ENCODE results near the gene EML4.
A peak's percentile ranks its signal among the peaks of the same experiment; 100 is the strongest.
"Not testable (repeated sequence)": the region's sequence is repeated elsewhere in the genome, so short reads cannot be mapped to it uniquely, and the experiment has no call there.

The EML4 gene

DNA sequence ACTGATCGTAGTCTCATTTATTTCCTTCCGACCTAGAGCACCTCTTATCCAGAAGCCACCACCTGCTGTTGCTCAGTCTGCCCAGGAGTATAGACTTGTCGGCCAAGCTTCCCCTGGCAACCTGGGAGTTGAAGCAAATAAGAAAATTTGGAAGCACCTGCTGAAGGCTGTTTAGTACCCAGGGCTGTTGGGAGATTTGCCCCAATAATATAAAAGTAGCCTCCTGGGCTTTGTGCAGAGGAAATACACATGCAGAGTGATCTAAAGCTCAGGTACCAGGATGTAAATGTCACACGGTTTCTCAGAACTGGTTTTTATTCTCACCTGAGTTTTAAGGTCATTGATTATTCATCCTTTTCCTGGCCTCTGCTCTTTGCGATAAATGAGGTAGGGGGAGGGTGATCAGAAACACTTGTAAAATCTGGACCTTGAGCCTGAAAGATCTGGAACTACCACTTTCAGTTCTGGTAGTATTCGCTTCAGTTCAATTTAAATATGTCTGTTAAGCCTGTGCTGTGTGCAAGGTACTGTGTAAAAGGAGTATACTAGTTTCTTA, 192.7 kb downstream of the EML4 start:
- DNase-seq = no peak

DNA sequence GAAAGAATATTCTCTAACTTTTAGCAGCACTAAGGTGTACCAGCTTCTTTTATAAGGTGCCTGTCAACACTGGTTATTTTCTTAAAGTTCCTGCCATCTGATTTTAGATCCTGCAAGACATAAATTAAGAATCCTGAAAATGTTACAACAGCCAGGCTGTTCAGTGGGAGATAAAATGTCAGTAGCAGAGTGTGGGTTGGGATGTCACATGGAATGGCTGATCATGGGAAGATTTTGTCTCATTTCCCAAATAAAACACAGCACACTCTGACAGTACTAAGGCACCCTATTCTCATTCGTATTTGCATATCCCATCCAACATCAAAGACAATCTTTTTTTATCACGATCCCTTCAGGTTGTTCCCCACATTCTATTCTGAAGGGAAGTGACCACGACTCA, 194.3 kb downstream of the EML4 start:
- no peak for DNase-seq

DNA sequence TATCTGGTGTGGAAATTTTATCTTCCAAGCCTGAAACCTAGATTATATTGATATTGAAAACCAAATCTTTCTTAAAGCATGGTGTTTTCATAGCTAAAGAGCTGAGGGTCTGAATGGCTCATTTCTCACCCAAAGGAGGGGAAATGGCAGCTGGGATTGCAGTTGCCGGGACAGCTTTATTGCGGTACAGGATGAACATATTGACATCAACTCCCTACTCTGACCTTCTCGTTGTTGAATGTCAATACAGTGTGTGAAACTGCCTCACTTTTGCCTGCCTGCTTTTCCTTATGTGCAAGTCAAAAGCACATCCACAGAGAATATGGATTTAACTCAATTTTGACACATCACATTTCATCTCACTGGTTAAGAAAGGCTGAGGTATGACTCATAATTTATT, 195.5 kb downstream of the EML4 start:
- DNase-seq = no peak

DNA sequence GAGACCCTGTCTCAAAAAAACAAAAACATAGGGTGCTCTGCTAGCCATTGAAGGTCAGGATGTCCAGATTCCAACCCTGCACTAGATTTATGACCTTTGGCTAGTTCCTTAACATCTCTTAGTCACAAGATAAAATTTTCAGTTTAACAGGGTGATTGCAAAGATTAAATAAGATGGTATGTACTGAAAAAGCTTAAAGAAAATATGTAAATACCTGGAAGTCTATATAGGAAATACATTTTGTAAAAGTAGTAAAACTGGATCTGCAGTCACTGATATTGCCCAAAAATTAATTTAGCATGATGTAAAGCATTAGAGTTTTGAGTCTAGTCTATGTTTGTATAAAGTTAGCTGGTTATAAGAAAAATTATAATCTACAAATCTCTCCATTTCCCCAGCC, 197.3 kb downstream of the EML4 start:
- DNase-seq = no peak

DNA sequence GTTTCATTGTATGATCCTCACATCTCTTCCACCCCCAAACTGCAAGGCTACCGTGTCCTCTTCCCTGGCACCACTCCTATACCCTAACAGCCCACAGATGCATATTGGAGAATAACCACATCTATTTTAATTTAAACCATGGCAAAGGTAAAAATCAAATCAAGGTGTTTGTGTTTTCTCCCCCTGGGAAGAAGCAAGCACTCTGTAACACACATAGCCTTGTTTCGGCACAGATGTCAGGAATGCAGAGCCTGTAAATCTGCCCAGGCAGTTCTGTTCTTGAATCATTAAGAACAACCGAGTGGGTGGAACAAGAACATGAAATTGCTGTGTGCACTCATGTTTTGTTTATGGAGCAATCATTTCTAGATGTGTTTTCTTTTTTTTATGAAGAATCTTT, 198.7 kb downstream of the EML4 start:
- no peak for DNase-seq

DNA sequence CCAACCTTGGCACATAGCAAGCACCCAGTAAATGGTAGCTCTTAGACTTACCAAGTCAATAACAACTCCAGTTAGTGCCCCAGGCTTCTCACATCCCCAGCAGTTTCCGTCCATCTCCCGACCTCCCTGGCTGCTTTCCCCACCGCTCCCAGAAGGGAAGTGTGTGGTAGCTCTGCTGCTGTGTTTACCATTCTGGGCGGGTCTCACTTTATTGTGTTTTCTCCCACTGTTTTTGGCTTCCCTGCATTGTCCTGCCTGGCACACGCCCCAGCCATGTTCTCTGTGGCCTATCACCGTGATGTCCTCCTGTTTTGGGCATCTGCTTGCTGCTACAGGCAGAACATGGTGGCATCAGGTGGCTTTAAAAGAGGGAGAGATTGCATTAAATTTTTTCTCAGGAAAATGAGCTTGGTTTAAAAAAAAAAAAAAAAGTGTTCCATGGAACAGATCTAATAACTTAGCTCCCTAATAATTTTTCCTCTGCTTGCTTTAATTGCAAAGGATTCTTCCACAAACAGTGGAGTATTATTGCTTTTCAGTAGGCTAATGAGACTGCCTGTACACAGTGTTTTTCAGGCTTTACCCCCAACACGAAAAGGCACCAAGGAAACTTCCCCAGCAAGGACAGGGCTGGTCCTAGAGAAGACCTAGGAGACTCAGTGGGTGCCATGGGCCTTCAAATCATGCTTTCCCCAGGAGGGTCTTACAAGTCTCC, 199.8 kb downstream of the EML4 start:
- DNase-seq = no peak

DNA sequence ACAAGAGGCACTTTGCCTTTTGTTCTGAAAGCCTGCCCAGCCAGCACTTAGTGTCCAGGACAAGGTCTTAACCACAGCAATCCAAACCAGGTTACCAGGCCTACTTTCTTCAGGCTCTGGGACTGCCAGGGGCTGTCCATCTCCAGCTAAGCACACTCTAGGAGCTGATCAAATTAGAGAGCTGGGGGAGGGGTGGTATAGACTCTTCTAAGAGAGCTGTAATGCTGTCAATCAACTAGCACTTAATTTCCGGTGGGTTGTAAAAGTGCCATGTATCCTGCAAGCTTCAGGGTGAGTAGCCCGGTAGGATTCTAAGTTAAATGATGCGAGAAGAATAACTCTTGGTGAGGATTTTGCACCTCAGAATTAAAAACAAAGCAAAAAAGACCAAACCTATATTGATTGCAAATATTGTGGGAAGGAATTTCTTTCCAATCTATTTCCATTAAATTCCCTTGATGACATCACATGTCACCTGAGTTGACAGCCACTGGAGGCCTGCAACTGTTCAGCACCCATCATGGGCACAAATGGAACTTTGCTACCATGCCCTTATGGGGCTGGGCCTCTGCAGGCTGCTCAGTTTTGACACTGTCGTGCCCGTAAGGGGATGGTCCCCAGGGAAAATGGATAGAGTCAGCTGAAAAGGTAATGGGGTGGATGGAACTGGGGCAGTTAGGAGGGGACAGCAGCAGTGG, 200.5 kb downstream of the EML4 start:
- DNase-seq = peak; percentile 23

DNA sequence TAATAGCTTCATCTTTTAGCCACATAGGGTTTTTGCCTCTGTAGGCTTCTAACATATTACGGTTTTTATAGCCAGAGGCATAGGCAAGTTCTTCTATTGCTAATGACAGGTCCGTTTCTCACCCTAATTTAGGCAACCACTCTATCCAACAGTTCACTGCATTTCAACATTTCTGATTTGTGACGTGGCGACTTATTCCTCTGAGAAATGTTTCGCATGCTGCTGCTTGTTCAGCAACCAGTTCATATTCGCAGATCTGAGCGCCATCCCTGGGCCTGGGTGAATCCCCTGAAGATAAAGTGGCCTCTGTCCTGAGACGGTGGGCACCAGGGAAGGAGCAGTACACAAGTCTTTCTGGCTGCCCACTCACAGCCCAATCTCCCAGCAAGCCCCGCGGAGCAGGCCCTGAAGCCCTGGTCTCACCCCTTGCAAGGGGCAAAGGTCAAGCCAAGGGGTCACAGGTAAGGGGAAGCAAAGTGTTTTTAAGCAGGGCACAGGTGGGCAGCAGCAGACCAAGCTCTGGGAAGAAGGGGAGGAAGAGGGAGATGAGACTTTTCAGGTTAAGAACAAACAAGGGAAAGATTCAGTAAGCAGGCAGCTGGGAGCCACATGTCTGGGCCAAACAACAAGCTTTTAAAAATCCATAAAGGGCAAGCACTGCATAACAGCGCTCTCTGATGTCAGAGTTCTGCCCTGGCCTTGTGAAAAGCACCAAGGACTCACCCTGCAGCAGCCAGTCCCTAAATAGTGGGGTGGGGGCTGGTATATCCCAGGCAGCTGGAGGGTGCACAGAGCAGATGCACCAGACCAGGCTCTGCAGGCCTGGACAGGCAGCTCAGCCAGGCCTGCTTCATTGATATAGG, 202.7 kb downstream of the EML4 start:
- no peak for DNase-seq

DNA sequence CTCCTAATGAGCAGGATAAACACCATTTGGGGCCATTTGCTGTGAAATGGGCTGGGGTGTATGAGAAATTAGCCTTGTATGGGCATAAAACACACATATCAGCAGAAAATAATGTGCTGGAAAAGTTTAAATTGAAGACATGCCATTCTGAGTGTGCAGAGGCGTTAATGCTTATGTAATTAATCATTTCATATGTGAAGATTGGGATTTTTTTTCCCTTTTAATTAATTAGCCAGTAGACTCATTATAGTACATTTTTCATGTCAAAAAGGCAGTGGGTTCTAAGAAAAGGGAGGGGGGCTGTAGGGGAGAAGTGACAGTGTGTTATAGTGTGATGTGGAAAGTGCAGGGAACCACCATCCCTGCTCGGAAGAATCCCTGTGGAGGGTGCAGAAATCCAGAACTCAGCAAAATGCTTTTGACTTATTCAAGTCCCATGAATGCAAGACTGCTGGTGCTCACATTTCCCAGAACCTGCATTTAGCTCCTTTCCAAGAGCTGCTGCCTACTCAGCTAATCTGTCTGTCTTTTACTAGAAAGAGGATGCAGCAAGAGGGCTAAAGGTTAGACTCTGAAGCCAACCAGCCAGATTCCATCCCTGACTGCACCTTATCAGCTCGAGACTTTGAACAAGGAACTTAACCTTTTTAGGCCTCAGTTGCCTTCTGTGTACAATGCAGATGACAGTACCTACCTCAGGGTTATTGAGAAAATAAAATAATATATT, 203.5 kb downstream of the EML4 start:
- no peak for DNase-seq

DNA sequence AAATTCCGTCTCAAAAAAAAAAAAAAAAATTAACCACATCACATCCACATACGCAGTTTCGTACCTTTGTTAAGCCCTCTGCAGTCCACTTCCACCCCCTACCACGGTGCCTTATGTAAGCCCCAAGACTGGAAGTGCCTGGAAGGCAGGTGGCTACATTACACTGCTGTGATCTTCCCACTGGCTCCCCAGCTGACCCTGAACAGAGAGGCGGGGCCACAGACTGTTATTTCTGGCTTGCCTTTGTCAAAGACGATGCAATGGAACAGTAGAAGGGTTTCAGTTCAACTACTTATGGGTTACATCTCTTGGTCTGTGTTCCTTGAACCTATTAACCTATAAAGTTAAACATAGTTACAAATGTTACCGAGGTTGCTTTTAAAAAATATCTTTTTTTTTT, 207.6 kb downstream of the EML4 start:
- no peak for DNase-seq

DNA sequence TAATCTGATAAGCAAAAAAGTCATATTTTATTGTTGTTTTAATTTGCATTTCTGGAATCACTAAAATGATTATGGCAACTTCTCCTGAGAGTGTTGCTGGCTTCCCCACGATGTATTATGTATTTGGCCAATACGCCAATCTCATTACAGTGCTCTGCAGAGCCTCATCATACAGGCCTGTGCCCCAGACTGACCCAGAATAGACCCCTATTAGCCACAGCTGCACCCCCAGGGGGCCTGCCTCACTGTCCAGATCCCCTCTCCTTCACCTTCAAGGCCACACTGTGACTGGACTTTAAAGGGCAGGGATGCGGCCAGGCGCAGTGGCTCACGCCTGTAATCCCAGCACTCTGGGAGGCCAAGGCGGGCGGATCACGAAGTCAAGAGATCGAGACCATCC, 209.3 kb downstream of the EML4 start:
- DNase-seq = no peak

DNA sequence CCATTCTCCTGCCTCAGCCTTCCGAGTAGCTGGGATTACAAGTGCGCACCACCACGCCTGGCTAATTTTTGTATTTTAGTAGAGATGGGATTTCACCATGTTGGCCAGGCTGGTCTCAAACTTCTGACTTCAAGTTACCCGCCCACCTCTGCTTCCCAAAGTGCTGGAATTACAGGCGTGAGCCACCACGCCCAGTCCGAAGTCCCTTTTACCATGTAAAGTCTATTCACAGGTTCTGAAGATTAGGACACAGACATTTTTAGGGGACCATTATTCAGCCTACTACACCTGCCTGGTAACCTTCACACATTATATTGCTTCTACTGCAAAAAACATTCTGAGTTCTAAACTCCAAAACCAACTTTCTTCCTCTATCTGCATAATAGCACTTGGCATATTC, 210.9 kb downstream of the EML4 start:
- not testable (repeated sequence) for DNase-seq

DNA sequence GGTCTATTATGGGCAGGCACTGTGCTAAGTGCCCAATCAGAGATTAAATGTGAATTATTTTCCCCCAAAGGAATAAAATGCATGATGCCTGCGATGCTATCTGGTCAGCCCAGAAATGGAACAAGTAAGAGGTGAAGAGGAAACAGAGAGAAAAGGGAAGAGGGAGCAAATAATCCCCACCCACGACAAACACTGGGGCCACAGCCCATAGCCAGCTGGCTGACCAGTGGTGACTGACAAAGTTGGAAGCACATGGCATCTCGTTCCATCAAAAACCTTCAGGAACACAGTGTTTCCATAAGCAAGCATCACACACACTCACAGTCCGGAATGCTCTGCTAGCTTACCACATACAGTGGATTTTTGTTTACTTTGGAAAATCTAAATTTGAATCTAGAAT, 213.0 kb downstream of the EML4 start:
- DNase-seq = no peak

Measured in NCI-H1417 treated with DMSO at 0.1 percent for 48 hours (cell line).